Kidney (tissue), 14 donors: Measurements from ENCODE around the gene GRIK3. TPM values are rescaled to one million over a fixed set of nuclear protein-coding genes. Genes with fewer than 3 reads are reported as not detected.

ENCODE experiments used
- DNase-seq, 5 donors: peaks; one replicate each; pipeline ENCODE4 v3.0.0-alpha.2; 2013 to 2020
- FAIRE-seq: peaks from 2 replicates; lab custom pipeline; 2012; peaks lifted over from hg19 to GRCh38; lab: Jason Lieb, UNC
- H3K27ac ChIP-seq, 2 donors: one replicate each; pipeline ENCODE4 v1.7.0; 2013; ENCODE audit warnings: low read depth in 2 of 2, low read length in 2 of 2, inconsistent platforms in 1 of 2
- H3K27me3 ChIP-seq: one replicate; pipeline ENCODE4 v1.7.1; 2013; ENCODE audit warnings: low read length, inconsistent platforms; ENCODE audit not compliant: control insufficient read depth, insufficient read depth
- H3K36me3 ChIP-seq, 3 donors: one replicate each; pipeline versions ENCODE4 v1.7.0 to v1.7.1; 2013; ENCODE audit warnings: low read length in 3 of 3, control low read depth in 1 of 3, inconsistent platforms in 1 of 3; ENCODE audit not compliant: insufficient read depth in 3 of 3, control insufficient read depth in 2 of 3
- H3K4me1 ChIP-seq, 3 donors: one replicate each; pipeline versions ENCODE4 v1.7.0 to v1.7.1; 2013; ENCODE audit warnings: low read length in 3 of 3, inconsistent platforms in 1 of 3, low read depth in 1 of 3; ENCODE audit not compliant: control insufficient read depth in 2 of 3, insufficient read depth in 2 of 3
- H3K4me3 ChIP-seq, 3 donors: one replicate each; pipeline versions ENCODE4 v1.7.0 to v1.8.1; 2013; ENCODE audit warnings: low read length in 3 of 3, control low read depth in 1 of 3, inconsistent platforms in 1 of 3
- H3K9ac ChIP-seq, 3 donors: one replicate each; pipeline versions ENCODE4 v1.7.0 to v1.7.1; 2013; ENCODE audit warnings: low read length in 3 of 3, control low read depth in 1 of 3, inconsistent platforms in 1 of 3
- H3K9me3 ChIP-seq, 3 donors: one replicate each; pipeline versions ENCODE4 v1.7.0 to v1.7.1; 2013; ENCODE audit warnings: low read length in 3 of 3, control low read depth in 1 of 3, inconsistent platforms in 1 of 3; ENCODE audit not compliant: control insufficient read depth in 2 of 3, insufficient read depth in 1 of 3
- CTCF ChIP-seq: IDR thresholded peaks from 3 replicates; pipeline ENCODE4 v1.5.1; 2012; ENCODE audit warnings: mild to moderate bottlenecking, moderate library complexity, borderline replicate concordance; ENCODE audit not compliant: insufficient read depth; ENCODE audit errors: extremely low read depth
- intact Hi-C: fragments of 100-400 bp; cut with DNase I; formaldehyde crosslinking; loops from one replicate; pipeline ENCODE4 v1.11.1; 2022
- polyA plus RNA-seq: library from polyadenylated mRNA; stranded (reverse); fragments of 350-450 nt; fragmentation: Illumina TruSeq; extraction: RNeasy Lipid Tissue Mini Kit (QIAGEN cat#74804); gene quantifications from one replicate; pipeline ENCODE4 v1.2.3, GENCODE V29; 2014; ENCODE audit warnings: low read depth, low replicate concordance; ENCODE audit not compliant: insufficient read depth
- total RNA-seq: library from RNA; stranded (reverse); fragmentation: NEBNext Ultra II Directional; extraction: Animal tissue kit (Norgen Biotek cat#: 25700); gene quantifications from one replicate; pipeline ENCODE4 v1.2.1, GENCODE V29; 2021
- donor health status: control.
- donor health status: control.
- donor health status: control.
- donor health status: control.
- donor health status: control.
- donor health status: DM: yes; HTN: yes; CAD: no.
- donor health status: Normal renal cell carcinoma (clear cell type).

The GRIK3 gene
- total and polyA plus RNA-seq, 2 donors from 2014 or later = 0.06 to 0.38 TPM

GRCh38 chr1:36864823-36865601, 169.3 kb downstream of the GRIK3 start:
- no peak overlapping the region for H3K4me3 ChIP-seq
- H3K36me3 ChIP-seq = no peaks in the 10 kb centered on the region
- intact Hi-C loops = no loop called here
- no peak overlapping the region for H3K27ac ChIP-seq
- FAIRE-seq = no peak
- no peak for DNase-seq
- H3K9ac ChIP-seq = no peak overlapping the region
- H3K9me3 ChIP-seq = no peaks in the 10 kb centered on the region
- H3K4me1 ChIP-seq = no peaks in the 10 kb centered on the region
- no peaks in the 10 kb centered on the region for H3K27me3 ChIP-seq
- no peak for TF ChIP-seq CTCF

GRCh38 chr1:36864182-36864822, 170.0 kb downstream of the GRIK3 start:
- H3K9ac ChIP-seq = no peak overlapping the region
- no peaks in the 10 kb centered on the region for H3K36me3 ChIP-seq
- H3K9me3 ChIP-seq = no peaks in the 10 kb centered on the region
- H3K27me3 ChIP-seq = no peaks in the 10 kb centered on the region
- peak in 1 of 5 donors; percentile 18 for DNase-seq
- intact Hi-C loops = no loop called here
- TF ChIP-seq CTCF = no peak
- FAIRE-seq = no peak
- H3K4me1 ChIP-seq = no peaks in the 10 kb centered on the region
- no peak overlapping the region for H3K4me3 ChIP-seq
- H3K27ac ChIP-seq = no peak overlapping the region

GRCh38 chr1:36863500-36863899, 170.8 kb downstream of the GRIK3 start:
- no peaks in the 10 kb centered on the region for H3K9me3 ChIP-seq
- H3K27ac ChIP-seq = no peak overlapping the region
- intact Hi-C loops = no loop called here
- H3K4me3 ChIP-seq = no peak overlapping the region
- no peak for TF ChIP-seq CTCF
- H3K27me3 ChIP-seq = no peaks in the 10 kb centered on the region
- no peak overlapping the region for H3K9ac ChIP-seq
- H3K36me3 ChIP-seq = no peaks in the 10 kb centered on the region
- DNase-seq (peak in 1 of 5 donors; percentile 7), FAIRE-seq (no peak)
- no peaks in the 10 kb centered on the region for H3K4me1 ChIP-seq
